ENCODE data around the gene PPP1R12C. TPM values are rescaled to one million over a fixed set of nuclear protein-coding genes. Genes with fewer than 3 reads are reported as not detected.

The PPP1R12C gene
- total and polyA plus RNA-seq, 7 donors = 20.5 to 59.1 (median 28.5) TPM

GRCh38 chr19:55131421-55131820, 14.0 kb upstream of the PPP1R12C start:
- H3K27ac ChIP-seq = no peak overlapping the region
- no peak for DNase-seq
- TF ChIP-seq CTCF (IDR thresholded peaks at IDR 0.05) = no peak

GRCh38 chr19:55119053-55119452, 1.6 kb upstream of the PPP1R12C start:
- 77 to 83% (median 77%) methylated on average over 14 of the region's 14 CpGs for WGBS, 3 donors
- Histone ChIP-seq H3K36me3 (ENCODE audit: insufficient read depth in 1 of 2, low read depth in 1 of 2) (no peaks in the 10 kb centered on the region), H3K27ac (no peak overlapping the region), H3K4me1 (peaks cover 7% of the 10 kb centered on the region), H3K4me3 (peak overlapping the region; percentile 89), H3K9me3 (no peaks in the 10 kb centered on the region), H3K27me3 (ENCODE audit: insufficient read depth in 3 of 3, low read length in 2 of 3) (no peaks in the 10 kb centered on the region)
- intact Hi-C loops (cut with DNase I) = no loop called here
- DNase-seq (no peak), ATAC-seq (no peak)
- no peak for TF ChIP-seq CTCF (IDR thresholded peaks at IDR 0.05)

More at GRCh38 chr19:55131421-55131820, 14.0 kb upstream of the PPP1R12C start:
- H3K27me3 ChIP-seq (ENCODE audit: insufficient read depth in 3 of 3, low read length in 2 of 3) = peaks cover 0 to 20% (median 3%) of the 10 kb centered on the region in 3 donors
- peaks cover 0 to 31% of the 10 kb centered on the region in 2 donors for H3K36me3 ChIP-seq (ENCODE audit: insufficient read depth in 1 of 2, low read depth in 1 of 2)
- no peak for ATAC-seq
- WGBS, 3 donors = 64 to 70% (median 67%) methylated on average over 15 to 16 of the region's 16 CpGs
- H3K9me3 ChIP-seq = no peaks in the 10 kb centered on the region
- intact Hi-C loops (cut with DNase I) = loop anchor here in 1 of 2 donors (10.0 kb wide), 1 partner anchor 493 kb away; the partner anchor contains the start of gene ZNF784
- no peak overlapping the region for H3K4me3 ChIP-seq
- H3K4me1 ChIP-seq = no peaks in the 10 kb centered on the region

GRCh38 chr19:55118401-55118991, 1.1 kb upstream of the PPP1R12C start:
- peaks cover 8% of the 10 kb centered on the region for H3K4me1 ChIP-seq
- 10 to 15% (median 13%) methylated on average over 19 to 22 of the region's 22 CpGs for WGBS, 3 donors
- intact Hi-C loops (cut with DNase I) = no loop called here

GRCh38 chr19:55117663-55118391, 390 bp upstream of the PPP1R12C start:
- DNase-seq = peak; percentile 99
- no peaks in the 10 kb centered on the region for H3K27me3 ChIP-seq (ENCODE audit: insufficient read depth in 3 of 3, low read length in 2 of 3)
- WGBS, 3 donors = 0 to 1% (median 0%) methylated on average over 37 to 44 of the region's 44 CpGs
- TF ChIP-seq CTCF (IDR thresholded peaks at IDR 0.05) = no peak
- intact Hi-C loops (cut with DNase I) = no loop called here
- H3K27ac ChIP-seq = peak overlapping the region; percentile 83
- no peaks in the 10 kb centered on the region for H3K36me3 ChIP-seq (ENCODE audit: insufficient read depth in 1 of 2, low read depth in 1 of 2)
- peak; percentile 84 to 92 (median 89) for ATAC-seq
- peaks cover 14% of the 10 kb centered on the region for H3K4me1 ChIP-seq
- H3K9me3 ChIP-seq = no peaks in the 10 kb centered on the region
- peak overlapping the region; percentile 89 for H3K4me3 ChIP-seq

More at GRCh38 chr19:55118401-55118991, 1.1 kb upstream of the PPP1R12C start:
- H3K27ac ChIP-seq = peak overlapping the region; percentile 83
- peak; percentile 20 to 49 (median 36) for ATAC-seq
- H3K27me3 ChIP-seq (ENCODE audit: insufficient read depth in 3 of 3, low read length in 2 of 3) = no peaks in the 10 kb centered on the region
- TF ChIP-seq CTCF (IDR thresholded peaks at IDR 0.05) = no peak
- no peaks in the 10 kb centered on the region for H3K9me3 ChIP-seq
- peak overlapping the region; percentile 89 for H3K4me3 ChIP-seq
- H3K36me3 ChIP-seq (ENCODE audit: insufficient read depth in 1 of 2, low read depth in 1 of 2) = no peaks in the 10 kb centered on the region
- peak; percentile 54 to 74 for DNase-seq
